GM04503 (cell line): ENCODE results near the gene TRMT5.

Experiments used
- DNase-seq: peaks from one replicate; pipeline ENCODE4 v3.0.0-alpha.2; 2012; ENCODE audit warnings: low read depth

The TRMT5 gene

DNA sequence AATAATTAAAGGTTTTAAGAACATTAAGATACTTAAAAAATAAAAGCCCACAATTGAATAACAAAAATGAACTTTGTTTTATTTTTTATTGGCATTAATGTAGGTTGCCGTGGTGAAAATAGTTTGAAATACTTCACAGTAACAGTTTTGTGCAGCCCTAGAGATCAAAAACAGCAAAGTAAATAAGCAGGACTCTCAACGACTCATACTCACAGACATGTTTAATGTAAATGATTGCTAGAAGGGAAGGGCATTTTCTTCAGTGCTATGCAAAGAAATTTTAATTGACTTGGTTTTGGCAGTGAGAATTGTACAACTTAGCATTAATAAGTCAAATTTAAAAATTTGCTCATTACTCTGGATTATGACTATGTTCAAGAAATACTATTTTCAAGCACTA, 16.0 kb downstream of the TRMT5 start:
- DNase-seq = no peak

DNA sequence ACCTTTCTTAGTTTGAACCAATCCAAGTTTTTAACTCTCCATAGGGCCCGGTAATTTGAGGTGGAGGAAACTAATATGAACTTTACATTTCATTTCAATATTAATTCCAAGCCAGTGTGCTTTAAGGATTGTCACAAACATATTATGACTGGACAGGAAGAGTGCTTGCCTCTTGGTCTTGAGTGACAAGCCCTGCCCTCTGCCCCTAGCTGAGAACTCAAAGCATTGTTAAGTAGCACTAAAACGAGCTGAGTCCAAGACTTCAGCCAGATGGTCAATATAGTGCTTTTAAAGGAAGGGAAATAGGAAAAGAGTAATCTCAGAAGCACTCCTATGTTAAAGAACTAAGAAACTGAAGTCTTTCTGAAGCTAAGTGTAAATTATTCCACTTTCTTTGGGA, 17.1 kb downstream of the TRMT5 start:
- DNase-seq = no peak

DNA sequence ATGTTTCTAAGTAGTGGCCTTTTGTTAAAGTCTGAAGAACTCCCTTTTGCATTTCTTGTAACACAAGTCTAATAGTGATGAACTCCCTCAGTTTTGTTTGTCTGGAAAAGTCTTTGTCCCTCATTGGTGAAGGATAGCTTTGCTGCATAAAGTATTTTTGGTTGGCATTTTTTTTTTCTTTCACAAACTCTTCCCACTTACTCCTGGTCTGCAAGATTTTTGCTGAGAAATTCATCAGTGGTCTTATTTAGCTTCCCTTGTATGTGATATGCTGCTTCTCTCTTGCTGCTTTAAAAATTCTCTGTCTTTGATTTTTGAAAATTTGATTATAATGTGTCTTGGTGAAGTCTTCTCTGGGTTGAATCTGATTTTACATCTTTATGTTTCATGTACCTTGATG, 22.7 kb downstream of the TRMT5 start:
- DNase-seq = no peak

DNA sequence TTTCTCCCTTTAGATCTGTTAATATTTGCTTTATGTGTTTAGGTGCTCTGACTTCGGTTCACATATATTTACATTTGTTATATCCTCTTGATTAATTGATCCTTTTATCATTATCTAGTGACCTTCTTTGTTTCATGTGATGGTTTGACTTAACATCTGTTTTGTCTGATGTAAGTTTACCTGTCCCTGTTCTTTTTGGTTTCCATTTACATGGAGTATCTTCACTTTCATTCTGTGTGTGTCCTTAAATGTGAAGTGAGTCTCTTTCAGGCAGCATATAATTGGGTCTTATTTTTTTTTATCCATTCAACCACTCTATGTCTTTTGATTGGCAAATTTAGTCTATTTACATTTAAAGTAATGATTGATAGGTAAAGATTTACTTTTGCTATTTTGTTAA, 24.2 kb downstream of the TRMT5 start:
- DNase-seq = no peak

DNA sequence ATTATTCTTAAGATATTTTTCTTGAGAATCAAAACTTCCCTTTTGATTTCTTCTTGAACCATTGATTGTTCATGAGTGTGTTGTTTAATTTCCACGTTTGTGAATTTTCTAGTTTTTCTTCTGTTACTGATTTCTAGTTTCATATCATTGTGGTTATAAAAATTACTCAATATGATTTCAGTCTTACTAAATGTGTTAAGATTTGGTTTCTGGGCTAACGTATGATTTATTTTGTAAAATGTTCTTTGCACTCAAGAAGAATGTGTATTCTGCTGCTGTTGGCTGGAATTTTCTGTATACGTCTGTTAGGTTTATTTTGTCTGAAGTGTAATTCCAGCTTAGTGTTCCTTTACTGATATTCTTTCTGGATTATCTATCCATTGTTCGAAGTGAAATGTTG, 24.7 kb downstream of the TRMT5 start:
- no peak for DNase-seq

DNA sequence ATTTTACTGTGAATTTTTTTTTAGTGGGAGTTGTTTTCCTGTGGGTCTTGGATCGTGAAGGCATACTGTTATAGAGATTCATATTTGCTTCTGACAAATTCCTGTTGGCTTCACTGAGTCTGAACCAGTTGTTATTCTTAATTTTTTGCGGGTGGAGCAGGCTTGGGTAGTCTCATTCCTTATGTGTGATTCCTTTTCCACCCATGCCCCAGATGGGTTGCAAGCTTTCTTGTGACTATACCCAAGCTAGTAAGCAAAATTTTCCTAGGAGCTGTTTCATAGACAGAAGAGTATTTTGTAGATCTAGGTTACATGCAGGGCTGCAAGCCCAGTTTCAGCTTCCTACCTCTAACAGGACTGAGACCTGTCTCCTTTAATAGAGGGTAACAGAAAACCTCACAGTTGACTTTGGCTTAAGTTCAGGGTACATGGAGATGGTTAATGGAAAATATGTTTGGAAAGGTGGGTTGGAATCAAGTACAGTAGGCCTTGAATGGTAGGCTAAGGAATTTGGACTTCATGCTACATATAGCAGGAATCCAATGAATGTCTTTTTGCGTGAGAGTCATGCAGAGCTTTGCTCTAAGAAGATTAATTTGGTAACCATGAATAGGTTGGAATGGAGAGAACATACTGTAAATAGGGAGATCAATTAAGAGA, 29.0 kb downstream of the TRMT5 start:
- DNase-seq = no peak

DNA sequence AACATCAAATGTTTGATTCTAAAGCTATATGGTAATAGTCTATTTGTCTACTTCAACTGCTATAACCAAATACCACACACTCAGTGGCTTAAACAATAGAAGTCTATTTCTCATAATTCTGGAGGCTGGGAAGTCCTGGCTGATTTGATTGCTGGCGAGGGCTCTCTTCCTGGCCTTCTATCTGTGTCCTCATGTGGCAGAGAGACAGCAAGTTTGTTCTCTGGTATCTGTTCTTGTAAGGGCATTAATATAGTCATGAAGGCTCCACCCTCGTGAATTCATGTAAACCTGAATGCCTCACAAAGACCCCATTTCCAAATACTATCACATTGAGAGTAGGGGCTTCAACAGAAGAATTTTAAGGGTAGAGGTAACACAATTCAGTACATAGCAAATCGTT, 34.1 kb downstream of the TRMT5 start:
- no peak for DNase-seq

DNA sequence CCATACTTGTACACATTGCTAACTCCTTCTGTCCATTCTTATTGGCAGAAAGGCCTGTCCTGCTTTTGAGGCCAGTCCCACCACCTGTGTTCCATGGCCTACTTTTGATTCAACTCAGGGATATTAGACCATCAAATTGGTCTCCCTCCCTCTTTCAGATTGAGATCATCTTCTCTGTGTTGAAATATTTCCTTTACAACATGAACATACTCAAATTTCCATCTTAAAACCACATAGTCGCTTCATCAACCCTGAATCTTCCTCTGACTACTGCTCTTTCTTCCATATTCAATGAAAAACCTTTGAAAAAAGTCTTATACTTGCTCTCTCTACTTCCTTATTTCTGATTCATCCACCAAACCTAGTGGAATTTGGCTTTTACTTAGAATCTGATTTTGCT, 34.9 kb downstream of the TRMT5 start:
- no peak for DNase-seq

DNA sequence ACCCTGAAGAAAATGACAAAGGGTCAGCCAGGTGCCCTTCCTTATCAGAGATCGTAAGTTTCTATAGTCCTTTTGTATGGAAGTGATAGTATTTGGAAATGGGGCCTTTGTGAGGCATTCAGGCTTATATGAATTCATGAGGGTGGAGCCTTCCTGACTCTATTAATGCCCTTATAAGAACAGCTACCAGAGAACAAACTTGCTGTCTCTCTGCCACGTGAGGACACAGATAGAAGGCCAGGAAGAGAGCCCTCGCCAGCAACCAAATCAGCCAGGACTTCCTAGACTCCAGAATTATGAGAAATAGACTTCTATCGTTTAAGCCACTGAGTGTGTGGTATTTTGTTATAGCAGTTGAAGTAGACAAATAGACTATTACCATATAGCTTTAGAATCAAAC, 36.7 kb downstream of the TRMT5 start:
- DNase-seq = no peak

DNA sequence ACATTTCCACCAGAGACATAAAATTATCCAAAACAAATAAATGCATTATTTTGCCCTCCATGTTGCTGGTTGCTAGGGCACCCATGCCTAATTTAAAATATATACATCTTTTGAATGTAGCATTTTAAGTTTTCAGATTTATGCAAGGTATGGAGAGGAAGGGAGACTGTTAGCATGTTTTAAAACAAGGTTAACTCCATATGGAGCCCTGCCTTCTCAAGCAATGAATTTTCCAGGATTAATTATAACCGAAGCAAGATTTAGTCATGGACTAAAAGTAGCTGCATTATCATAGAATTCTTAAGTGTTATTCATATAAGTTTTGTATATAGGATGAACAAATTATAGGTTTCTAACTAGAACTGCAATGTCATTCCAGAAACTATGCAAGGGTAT, 37.2 kb downstream of the TRMT5 start:
- no peak for DNase-seq

DNA sequence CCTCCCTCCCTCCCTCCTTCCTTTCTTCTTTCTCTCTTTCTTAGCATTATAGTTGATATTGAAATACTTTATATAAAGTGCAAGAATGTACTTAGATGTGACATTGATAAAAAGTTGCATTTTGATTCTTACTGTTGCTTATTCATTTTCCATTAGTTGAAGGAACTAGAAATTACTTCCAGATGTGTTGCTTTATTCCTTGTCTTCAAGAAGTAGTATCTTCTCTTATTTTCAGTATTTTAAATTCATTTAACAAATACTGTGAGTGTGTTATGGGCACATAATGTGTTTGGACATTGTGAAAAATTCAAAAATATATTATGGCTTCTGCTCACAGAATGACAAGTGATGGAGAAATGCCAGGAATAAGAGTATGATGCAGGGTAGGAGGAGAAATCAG, 45.6 kb downstream of the TRMT5 start:
- DNase-seq = no peak

DNA sequence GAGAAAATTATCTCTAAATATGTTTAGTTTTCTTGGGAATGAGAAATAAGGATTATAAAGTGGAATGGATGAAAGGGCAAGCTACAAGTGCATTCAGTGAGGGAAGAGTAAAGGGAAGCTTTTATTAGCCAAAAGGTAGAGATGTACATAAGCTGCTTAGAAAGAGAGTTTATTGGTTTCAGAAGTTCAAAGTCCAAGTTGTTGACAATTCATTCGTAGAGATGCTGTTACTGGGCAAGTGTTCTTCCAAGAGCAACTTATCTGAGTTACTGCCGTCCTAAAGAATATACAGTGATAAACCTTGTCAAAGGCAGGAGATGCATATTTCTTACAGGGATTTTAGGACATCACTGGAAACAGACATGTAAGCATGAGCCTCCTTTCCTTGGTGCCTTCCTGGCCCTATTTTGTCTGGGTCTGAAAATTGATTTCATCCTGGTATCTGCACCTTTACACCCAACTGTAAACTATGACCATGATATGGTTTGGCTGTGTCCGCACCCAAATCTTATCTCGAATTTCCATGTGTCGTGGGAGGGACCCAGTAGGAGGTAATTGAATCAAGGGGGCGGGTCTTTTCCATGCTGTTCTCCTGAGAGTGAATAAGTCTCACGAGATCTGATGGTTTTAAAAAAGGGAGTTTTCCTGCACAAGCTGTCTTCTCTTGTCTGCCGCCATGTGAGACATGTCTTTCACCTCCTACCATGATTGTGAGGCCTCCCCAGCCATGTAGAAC, 46.8 kb downstream of the TRMT5 start:
- DNase-seq = no peak

DNA sequence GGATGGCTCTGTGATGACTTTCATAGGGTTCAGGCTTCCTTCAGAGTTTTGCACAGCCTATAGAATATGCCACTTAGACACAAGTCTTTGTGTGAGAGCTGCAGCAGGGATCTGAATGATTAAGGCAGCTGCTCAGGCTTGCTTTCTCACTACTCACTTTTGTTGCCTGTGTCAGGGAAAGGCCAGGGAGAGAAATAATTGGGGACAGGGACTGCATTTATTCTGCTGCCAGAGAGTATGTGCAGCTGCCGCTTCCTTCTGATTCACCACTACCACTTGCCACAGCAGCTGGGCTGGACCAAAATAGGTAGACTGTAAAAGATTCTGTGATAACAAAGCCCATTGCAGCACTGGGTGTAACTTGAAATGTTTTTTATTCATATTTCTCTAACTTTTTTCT, 49.7 kb downstream of the TRMT5 start:
- DNase-seq = no peak

DNA sequence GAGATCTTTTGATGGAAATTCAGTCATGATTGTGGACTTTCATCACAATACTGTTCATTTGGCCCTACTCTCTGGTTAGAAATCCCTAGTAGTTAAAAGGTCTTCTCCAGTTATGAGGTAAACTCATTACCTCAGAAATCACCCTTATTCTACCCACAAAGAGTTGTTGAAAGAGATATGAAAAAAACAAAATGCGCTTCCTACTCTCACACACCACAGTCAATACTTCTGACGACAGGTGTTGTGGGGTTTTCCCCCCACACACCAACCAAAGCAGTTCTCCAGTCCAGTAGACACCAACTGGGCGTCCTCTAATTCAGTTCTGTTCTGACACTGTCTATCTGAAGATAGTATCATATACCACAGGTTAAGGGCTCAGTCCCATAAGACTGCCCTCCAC, 54.9 kb downstream of the TRMT5 start:
- DNase-seq = no peak

DNA sequence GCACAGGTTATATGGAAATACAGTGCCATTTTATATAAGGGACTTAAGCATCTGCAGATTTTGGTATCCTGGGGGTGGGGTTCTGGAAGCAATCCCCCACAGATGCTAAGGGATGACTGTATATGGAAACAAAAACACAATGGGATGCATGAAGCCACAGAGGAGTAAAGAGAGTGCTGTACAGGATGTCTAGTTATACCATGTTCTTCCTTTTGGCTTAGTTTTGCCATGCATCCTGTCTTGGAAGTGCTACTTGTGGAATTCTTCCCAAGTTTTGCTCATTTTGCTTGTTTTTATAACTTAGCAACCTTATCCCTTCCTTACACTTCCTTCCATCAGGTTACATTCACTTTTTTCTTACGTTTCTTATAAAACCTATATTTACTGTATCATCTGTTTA, 55.6 kb downstream of the TRMT5 start:
- DNase-seq = no peak

DNA sequence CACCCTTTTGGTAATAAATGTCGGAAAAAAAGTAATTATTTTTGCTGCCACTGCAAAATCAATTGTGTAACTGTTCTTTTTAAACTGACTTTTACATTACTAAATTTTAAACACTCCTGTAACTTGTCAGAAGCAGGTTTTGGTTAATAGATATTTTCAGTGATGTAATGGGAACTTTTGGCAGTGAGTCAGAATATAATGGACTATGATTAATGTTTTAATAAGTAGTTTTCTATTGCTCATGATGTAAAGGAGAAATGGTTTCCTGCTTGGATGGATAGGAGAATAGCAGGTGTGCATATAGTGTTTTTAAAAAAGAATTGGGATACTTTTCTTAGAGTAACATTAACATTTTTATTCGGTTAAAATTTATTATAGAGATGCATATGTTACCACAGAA, 58.8 kb downstream of the TRMT5 start:
- no peak for DNase-seq
